Mammary epithelial cell (primary cell): ENCODE data around the gene SPAM1.

Source experiments
- EZH2 ChIP-seq: IDR thresholded peaks from 2 replicates; pipeline ENCODE4 v1.6.1; 2012; ENCODE audit warnings: low read length, inconsistent platforms, borderline replicate concordance
- TF ChIP-seq, protein P1 (sequence below), 2 donors: IDR thresholded peaks in 1 of 2; conservative IDR thresholded peaks in 1 of 2; 2 replicates each; pipeline ENCODE4 v1.5.1; 2011 to 2012; ENCODE audit warnings: inconsistent platforms in 2 of 2, low read length in 2 of 2, mild to moderate bottlenecking in 2 of 2, control low read depth in 1 of 2, low read depth in 1 of 2; ENCODE audit not compliant: insufficient read depth in 1 of 2; ENCODE audit errors: extremely low read depth in 1 of 2

DNA sequence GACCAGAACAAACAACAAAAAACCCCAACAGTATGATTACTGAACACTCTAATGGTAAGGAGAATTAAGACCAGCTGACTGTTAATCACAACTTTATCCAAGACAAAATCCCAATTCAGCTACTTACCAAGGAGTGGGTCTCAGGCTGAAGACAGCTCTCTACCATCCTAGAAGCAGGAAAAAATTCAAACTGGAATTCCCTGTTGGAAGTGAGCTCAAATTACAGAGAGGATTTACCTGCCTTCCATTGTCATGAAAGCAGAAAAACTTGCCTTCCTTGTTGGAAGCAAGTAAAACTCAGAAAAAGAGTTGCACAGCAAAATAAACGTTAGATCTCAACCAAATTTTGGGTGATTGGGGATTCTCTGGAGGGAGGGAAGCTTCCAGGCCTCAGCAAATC lies 20.9 kb downstream of the SPAM1 start:
- TF ChIP-seq, protein P1, sequence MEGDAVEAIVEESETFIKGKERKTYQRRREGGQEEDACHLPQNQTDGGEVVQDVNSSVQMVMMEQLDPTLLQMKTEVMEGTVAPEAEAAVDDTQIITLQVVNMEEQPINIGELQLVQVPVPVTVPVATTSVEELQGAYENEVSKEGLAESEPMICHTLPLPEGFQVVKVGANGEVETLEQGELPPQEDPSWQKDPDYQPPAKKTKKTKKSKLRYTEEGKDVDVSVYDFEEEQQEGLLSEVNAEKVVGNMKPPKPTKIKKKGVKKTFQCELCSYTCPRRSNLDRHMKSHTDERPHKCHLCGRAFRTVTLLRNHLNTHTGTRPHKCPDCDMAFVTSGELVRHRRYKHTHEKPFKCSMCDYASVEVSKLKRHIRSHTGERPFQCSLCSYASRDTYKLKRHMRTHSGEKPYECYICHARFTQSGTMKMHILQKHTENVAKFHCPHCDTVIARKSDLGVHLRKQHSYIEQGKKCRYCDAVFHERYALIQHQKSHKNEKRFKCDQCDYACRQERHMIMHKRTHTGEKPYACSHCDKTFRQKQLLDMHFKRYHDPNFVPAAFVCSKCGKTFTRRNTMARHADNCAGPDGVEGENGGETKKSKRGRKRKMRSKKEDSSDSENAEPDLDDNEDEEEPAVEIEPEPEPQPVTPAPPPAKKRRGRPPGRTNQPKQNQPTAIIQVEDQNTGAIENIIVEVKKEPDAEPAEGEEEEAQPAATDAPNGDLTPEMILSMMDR (conservative IDR thresholded peaks at IDR 0.05 in 1 of 2, IDR thresholded peaks at IDR 0.05 in 1 of 2; ENCODE audit: extremely low read depth in 1 of 2, insufficient read depth in 1 of 2, low read depth in 1 of 2, low read length in 2 of 2): no peak
- TF ChIP-seq EZH2: no peak
